ENCODE data around the gene STPG3.
"Not testable (repeated sequence)": the region's sequence is repeated elsewhere in the genome, so short reads cannot be mapped to it uniquely, and the experiment has no call there.

STPG3 gene

GRCh38 chr9:137256362-137256761, 5.3 kb downstream of the STPG3 start:
- peaks cover 15% of the 10 kb centered on the region for H3K36me3 ChIP-seq (ENCODE audit: control insufficient read depth, insufficient read depth, low read length)
- peak overlapping the region; percentile 80 for H3K4me3 ChIP-seq (ENCODE audit: low read depth, low read length)
- peaks cover 4% of the 10 kb centered on the region for H3K4me1 ChIP-seq (ENCODE audit: control insufficient read depth, insufficient read depth, low read length)
- no peaks in the 10 kb centered on the region for H3K9me3 ChIP-seq (ENCODE audit: control insufficient read depth, insufficient read depth, low read length)
- no peaks in the 10 kb centered on the region for H3K27me3 ChIP-seq (ENCODE audit: control insufficient read depth, insufficient read depth, low read length)
- no peak overlapping the region for H3K9ac ChIP-seq (ENCODE audit: low read depth, low read length)

GRCh38 chr9:137256856-137257255, 5.8 kb downstream of the STPG3 start:
- H3K36me3 ChIP-seq (ENCODE audit: control insufficient read depth, insufficient read depth, low read length), result peaks cover 15% of the 10 kb centered on the region
- H3K9ac ChIP-seq (ENCODE audit: low read depth, low read length), result no peak overlapping the region
- peaks cover 4% of the 10 kb centered on the region for H3K4me1 ChIP-seq (ENCODE audit: control insufficient read depth, insufficient read depth, low read length)
- no peak overlapping the region for H3K4me3 ChIP-seq (ENCODE audit: low read depth, low read length)
- no peaks in the 10 kb centered on the region for H3K9me3 ChIP-seq (ENCODE audit: control insufficient read depth, insufficient read depth, low read length)
- no peaks in the 10 kb centered on the region for H3K27me3 ChIP-seq (ENCODE audit: control insufficient read depth, insufficient read depth, low read length)

GRCh38 chr9:137262173-137262908, 11.3 kb downstream of the STPG3 start:
- peaks cover 47% of the 10 kb centered on the region for H3K36me3 ChIP-seq (ENCODE audit: control insufficient read depth, insufficient read depth, low read length)
- not testable (repeated sequence) for H3K9ac ChIP-seq (ENCODE audit: low read depth, low read length); H3K27me3 ChIP-seq (ENCODE audit: control insufficient read depth, insufficient read depth, low read length); H3K4me3 ChIP-seq (ENCODE audit: low read depth, low read length); H3K9me3 ChIP-seq (ENCODE audit: control insufficient read depth, insufficient read depth, low read length); H3K4me1 ChIP-seq (ENCODE audit: control insufficient read depth, insufficient read depth, low read length)

DNA sequence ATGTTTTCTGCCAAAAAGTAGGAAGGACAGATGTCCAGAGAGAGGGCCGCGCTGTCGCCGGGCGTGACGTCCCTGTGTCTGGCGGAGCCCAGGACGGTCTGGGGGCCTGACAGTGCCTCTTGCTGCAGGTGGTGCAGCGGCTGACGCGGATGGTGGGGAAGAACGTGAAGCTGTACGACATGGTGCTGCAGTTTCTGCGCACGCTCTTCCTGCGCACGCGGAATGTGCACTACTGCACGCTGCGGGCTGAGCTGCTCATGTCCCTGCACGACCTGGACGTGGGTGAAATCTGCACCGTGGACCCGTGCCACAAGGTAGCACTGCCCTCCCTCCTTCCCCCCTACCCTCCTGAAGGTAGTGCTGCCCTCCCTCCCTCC, 11.8 kb downstream of the STPG3 start:
- Histone ChIP-seq H3K9me3 (ENCODE audit: control insufficient read depth, insufficient read depth, low read length) (no peaks in the 10 kb centered on the region), H3K4me3 (ENCODE audit: low read depth, low read length) (no peak overlapping the region), H3K4me1 (ENCODE audit: control insufficient read depth, insufficient read depth, low read length) (no peaks in the 10 kb centered on the region), H3K36me3 (ENCODE audit: control insufficient read depth, insufficient read depth, low read length) (peaks cover 47% of the 10 kb centered on the region), H3K27me3 (ENCODE audit: control insufficient read depth, insufficient read depth, low read length) (no peaks in the 10 kb centered on the region), H3K9ac (ENCODE audit: low read depth, low read length) (no peak overlapping the region)

DNA sequence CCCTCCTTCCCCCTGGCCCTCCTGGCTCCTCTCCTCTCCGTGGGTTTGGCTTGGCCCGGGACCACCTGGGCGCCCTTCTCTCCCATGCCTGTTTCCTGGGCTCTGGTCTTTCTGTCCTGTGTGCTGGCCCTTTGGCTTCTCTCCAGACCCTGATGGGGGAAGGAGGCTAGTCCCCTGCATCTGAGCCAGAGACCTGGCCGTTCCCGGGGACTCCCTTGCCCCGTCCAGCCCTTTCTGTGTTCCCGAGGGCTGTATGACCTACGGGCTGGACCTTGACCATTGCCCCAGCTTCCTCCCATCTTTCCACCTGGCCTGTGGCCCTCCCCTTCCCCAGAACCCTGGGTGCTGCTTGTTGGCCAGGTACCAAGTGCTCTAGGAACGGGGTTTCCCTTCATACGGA, 12.4 kb downstream of the STPG3 start:
- Histone ChIP-seq H3K9ac (ENCODE audit: low read depth, low read length) (no peak overlapping the region), H3K36me3 (ENCODE audit: control insufficient read depth, insufficient read depth, low read length) (peaks cover 49% of the 10 kb centered on the region), H3K4me3 (ENCODE audit: low read depth, low read length) (no peak overlapping the region), H3K9me3 (ENCODE audit: control insufficient read depth, insufficient read depth, low read length) (no peaks in the 10 kb centered on the region), H3K27me3 (ENCODE audit: control insufficient read depth, insufficient read depth, low read length) (no peaks in the 10 kb centered on the region), H3K4me1 (ENCODE audit: control insufficient read depth, insufficient read depth, low read length) (no peaks in the 10 kb centered on the region)

DNA sequence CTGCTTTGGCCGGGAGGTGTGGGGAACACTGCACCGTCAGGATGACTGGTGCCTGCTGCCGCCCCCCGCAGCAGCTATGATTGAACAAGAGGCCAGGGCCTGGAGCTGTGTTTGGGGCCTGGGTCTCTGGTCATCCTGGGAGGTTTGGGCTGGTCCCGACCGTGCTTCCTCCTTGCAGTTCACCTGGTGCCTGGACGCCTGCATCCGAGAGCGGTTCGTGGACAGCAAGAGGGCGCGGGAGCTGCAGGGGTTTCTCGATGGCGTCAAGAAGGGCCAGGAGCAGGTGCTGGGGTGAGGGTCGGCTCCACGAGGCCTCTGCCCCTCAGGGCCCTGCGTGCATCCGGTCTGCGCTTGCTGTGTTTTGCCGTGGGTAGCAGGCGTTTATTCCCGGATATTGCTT, 13.0 kb downstream of the STPG3 start:
- Histone ChIP-seq H3K9ac (ENCODE audit: low read depth, low read length) (no peak overlapping the region), H3K27me3 (ENCODE audit: control insufficient read depth, insufficient read depth, low read length) (no peaks in the 10 kb centered on the region), H3K9me3 (ENCODE audit: control insufficient read depth, insufficient read depth, low read length) (no peaks in the 10 kb centered on the region), H3K36me3 (ENCODE audit: control insufficient read depth, insufficient read depth, low read length) (peaks cover 50% of the 10 kb centered on the region), H3K4me1 (ENCODE audit: control insufficient read depth, insufficient read depth, low read length) (no peaks in the 10 kb centered on the region), H3K4me3 (ENCODE audit: low read depth, low read length) (no peak overlapping the region)

GRCh38 chr9:137265496-137266161, 14.5 kb downstream of the STPG3 start:
- Histone ChIP-seq H3K4me1 (ENCODE audit: control insufficient read depth, insufficient read depth, low read length) (no peaks in the 10 kb centered on the region), H3K9me3 (ENCODE audit: control insufficient read depth, insufficient read depth, low read length) (no peaks in the 10 kb centered on the region), H3K36me3 (ENCODE audit: control insufficient read depth, insufficient read depth, low read length) (peaks cover 50% of the 10 kb centered on the region), H3K4me3 (ENCODE audit: low read depth, low read length) (no peak overlapping the region), H3K9ac (ENCODE audit: low read depth, low read length) (no peak overlapping the region), H3K27me3 (ENCODE audit: control insufficient read depth, insufficient read depth, low read length) (no peaks in the 10 kb centered on the region)

DNA sequence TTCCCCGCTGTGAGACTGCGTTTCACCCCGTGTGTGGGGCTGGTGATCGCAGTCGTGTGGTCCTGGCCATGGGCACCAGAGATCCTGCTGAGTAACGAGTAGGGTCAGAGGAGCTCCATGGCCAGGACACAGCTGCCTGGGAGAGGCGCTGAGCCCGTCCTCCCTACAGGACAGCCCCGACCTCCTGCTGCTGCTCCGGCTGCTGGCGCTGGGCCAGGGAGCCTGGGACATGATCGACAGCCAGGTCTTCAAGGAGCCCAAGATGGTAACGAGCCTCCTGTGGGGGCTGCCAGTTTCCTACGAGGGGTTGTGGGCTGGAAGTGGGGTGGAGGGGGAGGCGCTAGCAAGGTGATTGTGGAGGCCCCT, 15.1 kb downstream of the STPG3 start:
- no peaks in the 10 kb centered on the region for H3K9me3 ChIP-seq (ENCODE audit: control insufficient read depth, insufficient read depth, low read length)
- peaks cover 52% of the 10 kb centered on the region for H3K36me3 ChIP-seq (ENCODE audit: control insufficient read depth, insufficient read depth, low read length)
- H3K4me1 ChIP-seq (ENCODE audit: control insufficient read depth, insufficient read depth, low read length), result no peaks in the 10 kb centered on the region
- no peak overlapping the region for H3K9ac ChIP-seq (ENCODE audit: low read depth, low read length)
- no peak overlapping the region for H3K4me3 ChIP-seq (ENCODE audit: low read depth, low read length)
- H3K27me3 ChIP-seq (ENCODE audit: control insufficient read depth, insufficient read depth, low read length), result no peaks in the 10 kb centered on the region

- Histone ChIP-seq H3K9me3 (ENCODE audit: control insufficient read depth, insufficient read depth, low read length) (no peaks in the 10 kb centered on the region), H3K36me3 (ENCODE audit: control insufficient read depth, insufficient read depth, low read length) (peaks cover 52% of the 10 kb centered on the region), H3K4me3 (ENCODE audit: low read depth, low read length) (no peak overlapping the region), H3K27me3 (ENCODE audit: control insufficient read depth, insufficient read depth, low read length) (no peaks in the 10 kb centered on the region), H3K4me1 (ENCODE audit: control insufficient read depth, insufficient read depth, low read length) (no peaks in the 10 kb centered on the region), H3K9ac (ENCODE audit: low read depth, low read length) (no peak overlapping the region)
These were observed 15.7 kb downstream of the STPG3 start for GRCh38 chr9:137266585-137267453.

DNA sequence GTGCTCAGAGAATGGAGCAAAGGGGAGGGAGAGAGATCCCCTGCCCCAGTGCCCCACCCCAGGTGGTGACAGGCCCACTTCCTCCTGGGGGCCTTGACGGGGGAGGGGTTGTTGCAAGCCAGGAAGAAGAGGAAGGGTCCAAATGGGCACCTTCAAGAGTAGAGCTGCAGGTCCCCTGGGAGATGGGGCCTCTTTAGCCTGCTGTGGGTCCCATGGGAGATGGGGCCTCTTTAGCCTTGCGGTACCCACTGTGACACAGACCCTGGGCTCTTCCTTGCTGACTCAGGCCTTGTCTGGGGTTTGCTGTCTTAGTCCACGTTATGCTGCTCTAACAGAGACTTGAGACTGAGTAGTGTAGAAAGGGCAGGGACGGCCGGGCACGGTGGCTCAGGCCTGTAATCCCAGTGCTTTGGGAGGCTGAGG, 16.9 kb downstream of the STPG3 start:
- H3K36me3 ChIP-seq (ENCODE audit: control insufficient read depth, insufficient read depth, low read length), result peaks cover 54% of the 10 kb centered on the region
- H3K9me3 ChIP-seq (ENCODE audit: control insufficient read depth, insufficient read depth, low read length), result no peaks in the 10 kb centered on the region
- H3K27me3 ChIP-seq (ENCODE audit: control insufficient read depth, insufficient read depth, low read length), result no peaks in the 10 kb centered on the region
- H3K9ac ChIP-seq (ENCODE audit: low read depth, low read length), result no peak overlapping the region
- H3K4me3 ChIP-seq (ENCODE audit: low read depth, low read length), result no peak overlapping the region
- H3K4me1 ChIP-seq (ENCODE audit: control insufficient read depth, insufficient read depth, low read length), result no peaks in the 10 kb centered on the region

DNA sequence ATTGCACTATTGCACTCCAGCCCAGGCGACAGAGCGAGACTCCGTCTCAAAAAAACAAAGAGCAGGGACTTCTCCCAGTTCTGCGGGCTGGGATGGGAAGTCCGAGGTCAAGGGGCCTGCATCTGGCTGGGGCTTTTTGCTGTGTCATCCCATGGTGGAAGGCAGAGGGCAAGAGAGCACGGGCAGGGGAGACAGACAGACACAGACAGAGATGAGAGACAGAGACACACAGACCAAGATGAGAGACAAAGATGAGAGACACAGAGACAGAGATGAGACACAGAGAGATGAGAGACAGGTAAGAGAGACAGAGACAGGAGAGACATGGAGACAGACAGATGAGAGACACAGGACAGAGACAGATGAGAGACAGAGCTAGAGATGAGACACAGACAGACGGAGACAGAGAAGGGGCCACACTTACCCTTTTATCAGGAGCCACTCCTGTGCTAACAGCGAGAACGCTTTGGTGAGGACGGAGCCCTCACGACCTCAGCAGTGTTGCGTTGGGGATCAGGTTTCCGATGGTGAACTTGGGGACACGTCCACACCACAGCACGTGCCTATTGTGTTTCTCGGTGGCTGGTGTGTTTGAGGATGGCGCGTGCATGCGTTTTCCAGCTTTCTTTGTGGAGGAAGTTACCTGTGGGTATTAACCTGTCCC, 17.6 kb downstream of the STPG3 start:
- Histone ChIP-seq H3K27me3 (ENCODE audit: control insufficient read depth, insufficient read depth, low read length) (no peaks in the 10 kb centered on the region), H3K36me3 (ENCODE audit: control insufficient read depth, insufficient read depth, low read length) (peaks cover 52% of the 10 kb centered on the region), H3K9me3 (ENCODE audit: control insufficient read depth, insufficient read depth, low read length) (no peaks in the 10 kb centered on the region), H3K9ac (ENCODE audit: low read depth, low read length) (no peak overlapping the region), H3K4me1 (ENCODE audit: control insufficient read depth, insufficient read depth, low read length) (no peaks in the 10 kb centered on the region), H3K4me3 (ENCODE audit: low read depth, low read length) (no peak overlapping the region)
